ENCODE measurements around the gene PLA2G4B.
"Not testable (repeated sequence)": the region's sequence is repeated elsewhere in the genome, so short reads cannot be mapped to it uniquely, and the experiment has no call there.

The PLA2G4B gene

DNA sequence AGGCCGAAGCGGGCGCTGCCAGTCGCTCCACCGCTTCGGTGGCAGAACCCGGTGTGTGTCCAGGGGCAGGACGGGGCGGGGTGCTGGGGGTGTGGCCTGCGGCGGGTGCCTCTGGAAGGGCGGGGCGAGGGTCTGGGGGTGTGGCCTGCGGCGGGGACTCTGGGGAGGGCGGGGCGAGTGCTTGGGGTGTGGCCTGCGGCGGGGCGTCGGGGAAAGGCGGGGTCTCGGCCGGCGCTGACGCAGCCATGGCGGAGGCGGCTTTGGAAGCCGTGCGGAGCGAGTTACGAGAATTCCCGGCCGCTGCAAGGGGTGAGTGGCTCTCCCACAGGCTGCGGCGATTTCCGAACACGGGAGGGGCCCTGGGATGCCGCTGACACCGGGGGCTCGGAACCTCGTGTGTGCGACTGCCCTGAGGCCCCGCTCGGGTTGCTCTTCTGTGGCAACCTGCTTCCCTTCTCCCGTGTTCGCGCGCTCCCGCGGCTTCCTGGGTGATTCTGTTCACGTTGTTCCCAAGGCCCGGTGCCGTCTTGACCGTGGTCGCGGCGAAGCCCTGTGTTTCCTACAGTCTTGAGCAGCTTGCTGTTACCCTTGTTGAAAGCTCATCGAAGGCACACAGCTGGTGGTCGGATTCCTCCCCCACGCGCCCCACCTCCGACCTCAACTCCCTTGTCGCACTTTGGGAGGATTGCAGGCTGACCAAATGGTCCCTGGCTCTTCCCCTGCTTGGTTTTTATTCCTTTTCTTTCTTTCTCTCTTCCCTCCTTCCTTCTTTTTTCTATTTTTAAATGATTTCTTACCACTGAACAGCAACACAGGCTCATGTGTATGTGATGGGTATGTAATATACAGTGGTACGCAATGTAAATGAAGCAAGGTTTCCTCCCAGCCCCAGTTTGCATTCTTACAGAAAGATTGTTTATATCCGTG, 10.5 kb upstream of the PLA2G4B start, which contains the start of gene JMJD7:
TSS of gene JMJD7 (plus strand) at position 213 of the 927 bp plus-strand sequence. CDS start at position 246, 33 bp downstream.
- no peak for DNase-seq

DNA sequence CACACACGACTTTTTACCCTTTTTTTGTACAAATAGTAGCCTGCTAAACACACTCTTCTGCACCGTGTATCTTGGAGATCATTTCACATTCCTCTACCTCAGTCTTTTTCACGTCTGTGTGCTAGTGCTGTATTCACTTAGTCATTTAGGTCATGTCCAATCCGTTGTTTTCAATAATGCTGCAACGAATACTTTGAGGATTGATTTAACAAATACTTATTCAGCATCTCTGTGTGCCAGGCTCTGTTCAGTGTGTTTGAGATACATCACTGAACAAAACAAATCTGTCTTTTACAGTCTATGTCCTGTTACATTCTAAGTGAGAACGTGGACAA, 9.9 kb upstream of the PLA2G4B start:
- DNase-seq, result no peak

DNA sequence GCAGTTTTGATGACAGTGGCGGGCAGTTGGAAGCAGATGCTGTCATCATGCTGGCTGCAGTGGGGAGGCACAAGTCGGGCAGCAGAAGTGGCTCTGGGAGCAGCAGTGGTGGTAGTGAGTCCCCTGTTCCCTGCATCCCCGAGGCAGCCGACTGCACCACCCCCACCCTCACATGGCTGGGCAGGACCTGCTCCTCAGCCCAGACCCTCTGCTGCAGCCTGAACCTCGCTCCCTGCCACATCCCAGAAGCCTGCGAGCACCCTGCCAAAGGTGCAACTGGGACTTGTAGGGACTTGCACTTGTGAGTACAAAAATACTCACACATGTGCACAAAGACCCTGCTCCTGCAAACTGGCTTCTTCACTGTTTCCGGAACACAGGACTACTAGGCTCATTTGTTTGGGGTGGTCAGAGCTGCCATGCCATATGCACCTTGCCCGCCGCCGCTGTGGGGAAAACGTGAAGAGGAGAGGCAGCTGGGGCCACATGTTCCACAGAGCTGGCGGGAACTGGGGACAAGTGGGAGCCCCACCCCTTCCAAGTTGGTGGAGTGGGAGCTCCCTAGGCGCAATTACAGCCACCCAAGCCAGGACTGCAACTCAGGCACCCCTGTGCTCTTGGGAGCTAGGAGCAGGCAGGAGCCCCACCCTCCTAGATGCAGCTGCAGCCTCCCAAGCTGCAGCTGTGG, 8.5 kb upstream of the PLA2G4B start:
- DNase-seq, result no peak

DNA sequence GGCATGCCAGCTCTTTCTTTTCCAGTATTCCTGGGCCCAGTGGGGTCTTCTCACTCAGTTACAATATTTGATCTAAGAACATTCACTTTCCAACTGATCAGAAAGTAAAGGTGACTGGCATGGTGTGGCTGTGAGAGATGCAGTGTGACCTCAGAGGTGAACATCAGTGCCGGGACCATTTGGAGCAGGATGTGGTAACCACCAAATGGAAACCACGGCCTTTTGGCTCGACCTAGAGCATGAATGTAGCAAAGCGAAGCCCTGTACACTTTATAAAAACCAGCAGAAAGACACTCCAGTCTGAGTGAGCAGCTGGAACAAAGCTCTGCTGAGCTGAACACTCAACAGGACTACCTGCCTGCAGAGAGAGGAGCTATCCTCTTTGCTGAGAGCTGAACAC, 7.4 kb upstream of the PLA2G4B start:
- not testable (repeated sequence) for DNase-seq

DNA sequence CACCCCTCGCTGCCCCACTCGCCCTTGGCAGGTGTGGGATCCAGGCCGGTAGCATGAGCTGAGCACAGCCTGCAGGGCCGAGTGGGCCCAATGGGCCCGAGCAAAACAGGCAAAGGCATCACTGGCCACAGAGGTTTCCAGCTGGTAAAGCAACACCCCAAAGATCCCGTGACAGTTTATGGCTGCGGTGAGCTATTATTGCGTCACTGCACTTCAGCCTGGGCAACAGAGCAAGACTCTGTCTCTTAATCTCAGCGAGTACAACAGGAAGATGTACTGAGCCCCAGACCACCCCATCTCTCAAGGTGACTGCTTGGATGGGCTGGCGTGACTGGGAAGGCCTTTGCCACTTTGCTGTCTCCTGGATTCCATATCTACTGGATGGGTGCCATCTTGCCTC, 6.4 kb upstream of the PLA2G4B start:
- DNase-seq, result no peak

DNA sequence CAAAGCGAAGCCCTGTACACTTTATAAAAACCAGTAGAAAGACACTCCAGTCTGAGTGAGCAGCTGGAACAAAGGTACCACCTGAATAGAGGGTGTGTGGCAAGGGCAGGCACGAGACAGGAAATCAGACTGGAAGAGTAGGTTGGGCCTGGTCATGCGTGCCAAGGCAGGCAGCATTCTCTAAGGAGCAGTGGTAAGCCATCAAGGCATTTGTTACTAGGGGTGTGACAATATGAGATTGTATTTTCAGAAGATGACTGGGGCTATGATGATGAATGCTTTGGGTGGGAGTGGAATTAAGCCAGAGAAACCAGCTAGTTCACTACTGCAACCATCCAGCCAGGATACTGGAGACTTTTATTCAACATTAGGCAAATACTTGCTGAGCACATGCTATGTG, 5.8 kb upstream of the PLA2G4B start:
- DNase-seq, result no peak

DNA sequence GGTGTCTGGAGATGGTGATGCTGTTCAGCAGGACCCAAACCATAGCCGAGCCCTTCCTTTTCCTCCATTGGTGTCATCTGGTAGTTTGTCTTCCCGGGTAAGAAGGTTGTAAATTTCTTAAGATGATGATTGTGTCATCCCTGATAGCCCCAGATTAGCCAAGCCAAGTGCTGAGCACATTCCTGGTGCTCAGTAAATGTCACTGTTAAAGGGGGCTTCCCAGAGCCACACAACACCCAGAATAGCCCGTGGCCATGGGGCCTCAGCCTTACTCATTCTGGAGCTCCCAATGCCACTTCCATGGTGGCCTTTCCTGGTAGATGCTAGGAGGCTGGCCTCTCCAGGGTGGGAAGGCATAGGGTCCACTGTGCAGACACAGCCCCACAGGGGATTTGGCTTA, 4.6 kb upstream of the PLA2G4B start:
- DNase-seq, result no peak

DNA sequence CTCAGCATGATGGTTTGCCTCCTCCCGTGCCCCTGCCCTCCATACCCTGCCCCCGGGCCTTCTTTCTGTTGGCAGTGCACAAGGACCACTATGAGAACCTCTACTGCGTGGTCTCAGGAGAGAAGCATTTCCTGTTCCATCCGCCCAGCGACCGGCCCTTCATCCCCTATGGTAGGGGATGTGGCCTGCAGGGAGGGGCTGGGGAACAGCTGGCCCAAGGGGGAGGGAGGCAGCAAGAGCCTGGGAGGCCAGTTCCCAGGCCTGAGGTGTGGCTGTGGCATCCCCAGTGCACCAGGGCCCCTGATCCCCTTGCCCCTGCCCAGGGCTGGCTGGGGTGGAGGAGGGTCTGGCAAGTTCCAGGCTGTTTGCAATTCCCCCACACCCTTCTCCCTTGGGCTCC, 2.6 kb upstream of the PLA2G4B start:
- no peak for DNase-seq

DNA sequence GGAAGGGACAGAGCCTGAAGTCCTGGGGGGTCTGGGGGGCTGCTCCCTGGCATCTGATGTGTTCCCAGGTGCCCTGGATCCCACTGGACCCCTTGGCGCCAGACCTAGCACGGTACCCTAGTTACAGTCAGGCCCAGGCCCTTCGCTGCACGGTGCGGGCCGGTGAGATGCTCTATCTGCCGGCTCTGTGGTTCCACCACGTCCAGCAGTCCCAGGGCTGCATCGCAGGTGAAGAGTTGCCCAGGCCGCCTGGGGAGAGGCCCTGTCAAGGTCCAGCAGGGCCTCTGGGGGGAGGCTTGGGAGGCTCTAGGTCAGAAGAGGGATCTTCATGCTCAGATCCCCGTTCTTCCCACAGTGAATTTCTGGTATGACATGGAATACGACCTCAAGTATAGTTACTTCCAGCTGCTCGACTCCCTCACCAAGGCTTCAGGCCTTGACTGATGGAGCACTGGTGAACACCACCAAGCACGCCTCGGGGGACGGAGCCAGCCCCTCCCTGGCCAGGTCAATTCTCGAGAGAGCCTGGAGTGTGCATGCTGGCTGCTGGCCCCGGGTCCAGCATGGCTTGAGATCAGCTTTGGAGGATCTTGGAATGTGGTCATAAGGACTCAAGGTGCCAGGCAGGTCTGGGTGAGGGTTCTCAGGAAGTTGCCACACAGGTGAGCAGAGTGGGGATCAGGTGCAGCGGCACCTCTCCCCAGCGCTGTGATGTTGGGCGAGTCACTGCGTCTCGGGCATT, 1.8 kb upstream of the PLA2G4B start:
- DNase-seq, result no peak

DNA sequence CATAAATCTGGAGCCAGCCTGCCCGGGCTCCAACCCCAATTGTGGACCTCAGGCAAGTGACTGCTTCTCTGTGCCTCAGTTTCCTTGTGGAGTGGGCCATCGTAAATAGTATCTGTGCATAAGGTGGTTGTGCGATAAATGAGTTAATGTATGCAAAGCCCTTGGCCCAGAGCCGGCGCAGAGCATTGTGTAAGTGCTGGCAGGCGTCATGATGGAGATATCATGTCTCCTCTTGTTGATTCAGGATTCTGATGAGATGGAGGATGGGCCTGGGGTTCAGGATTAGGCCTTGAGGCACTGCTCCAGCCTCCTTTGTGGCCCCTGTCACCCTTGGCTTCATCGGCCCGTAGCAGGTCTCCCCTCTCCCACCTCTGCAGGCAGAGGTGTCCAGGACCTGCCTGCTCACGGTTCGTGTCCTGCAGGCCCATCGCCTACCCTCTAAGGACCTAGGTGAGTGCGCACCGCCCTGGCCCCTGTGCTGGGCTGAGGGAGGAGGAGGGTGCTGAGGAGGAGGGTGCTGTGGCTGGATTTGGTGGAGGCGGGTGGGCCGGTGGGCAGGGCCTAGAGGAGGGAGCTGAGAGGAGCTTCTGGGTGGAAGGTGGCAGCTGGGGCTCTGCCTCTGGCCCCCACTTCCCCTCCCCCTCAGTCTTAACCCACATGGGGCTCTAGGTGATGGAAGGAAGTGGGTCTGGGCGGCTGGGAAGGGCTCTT, 1.3 kb downstream of the PLA2G4B start:
- no peak for DNase-seq

DNA sequence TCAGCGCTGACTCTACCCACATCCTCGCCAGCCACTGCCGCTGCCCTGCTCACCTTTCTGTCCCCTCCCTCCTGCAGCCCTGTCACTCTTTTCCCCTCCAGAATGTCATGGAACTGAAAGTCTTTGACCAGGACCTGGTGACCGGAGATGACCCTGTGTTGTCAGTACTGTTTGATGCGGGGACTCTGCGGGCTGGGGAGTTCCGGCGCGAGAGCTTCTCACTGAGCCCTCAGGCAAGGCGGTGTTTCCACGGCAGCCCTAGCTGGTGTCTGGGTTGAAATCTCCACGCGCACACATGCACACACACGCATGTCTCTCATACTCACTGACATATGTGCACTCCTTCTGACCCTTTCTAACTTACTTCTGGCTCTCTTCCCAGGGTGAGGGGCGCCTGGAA, 2.0 kb downstream of the PLA2G4B start:
- DNase-seq, result no peak

DNA sequence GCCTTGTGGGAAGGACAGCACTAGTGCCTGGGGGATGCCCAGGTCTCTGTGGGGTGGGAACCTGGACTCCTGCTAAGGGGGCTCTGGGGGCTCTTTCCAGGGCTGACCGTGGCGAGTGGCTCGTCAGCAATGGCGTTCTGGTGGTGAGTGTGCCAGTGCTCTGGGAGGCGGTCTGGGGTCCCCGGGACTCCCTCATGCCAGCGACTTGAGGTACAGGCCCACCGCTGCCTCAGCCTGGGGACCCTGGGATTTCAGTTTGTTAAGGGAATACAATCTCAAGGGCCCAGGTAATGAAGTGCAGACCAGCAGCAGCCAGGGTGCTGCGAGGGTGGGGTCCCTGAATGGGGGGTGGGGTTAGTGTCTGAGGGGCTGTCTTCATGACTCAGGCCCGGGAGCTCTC, 2.5 kb downstream of the PLA2G4B start:
- no peak for DNase-seq

DNA sequence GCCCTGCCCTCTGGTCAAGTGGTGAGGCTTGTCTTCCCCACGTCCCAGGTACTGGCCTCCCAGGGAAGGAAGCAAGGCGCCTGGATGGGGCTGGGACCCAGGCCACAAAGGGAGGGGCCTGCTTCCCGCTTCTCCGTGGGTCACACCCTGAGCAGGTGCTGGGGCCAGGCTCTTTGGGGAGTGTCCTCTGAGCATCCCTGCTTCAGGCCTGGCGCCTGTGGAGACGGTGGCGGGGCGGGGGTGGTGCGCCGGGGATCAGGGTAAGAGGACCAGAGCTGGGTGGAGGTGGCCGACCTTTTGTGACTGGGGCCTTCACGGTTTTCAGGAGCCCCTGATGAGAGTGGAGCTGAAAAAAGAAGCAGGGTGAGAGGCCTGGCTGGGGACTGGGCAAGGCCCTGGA, 3.6 kb downstream of the PLA2G4B start:
- no peak for DNase-seq

DNA sequence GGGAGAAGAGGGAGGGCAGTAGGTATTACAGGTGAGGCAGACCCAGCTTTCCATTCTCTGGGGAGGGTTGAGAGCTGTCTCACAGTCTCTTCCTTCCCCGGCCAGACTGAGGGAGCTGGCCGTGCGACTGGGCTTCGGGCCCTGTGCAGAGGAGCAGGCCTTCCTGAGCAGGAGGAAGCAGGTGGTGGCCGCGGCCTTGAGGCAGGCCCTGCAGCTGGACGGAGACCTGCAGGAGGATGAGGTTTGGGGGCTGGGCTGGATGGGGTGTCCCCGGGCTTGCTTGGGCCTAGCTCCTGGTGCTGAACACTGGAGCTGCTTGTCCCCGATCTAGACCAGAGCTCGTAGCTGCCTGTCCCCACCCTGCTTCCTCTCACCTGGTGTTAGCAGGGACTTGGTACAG, 4.9 kb downstream of the PLA2G4B start:
- no peak for DNase-seq

DNA sequence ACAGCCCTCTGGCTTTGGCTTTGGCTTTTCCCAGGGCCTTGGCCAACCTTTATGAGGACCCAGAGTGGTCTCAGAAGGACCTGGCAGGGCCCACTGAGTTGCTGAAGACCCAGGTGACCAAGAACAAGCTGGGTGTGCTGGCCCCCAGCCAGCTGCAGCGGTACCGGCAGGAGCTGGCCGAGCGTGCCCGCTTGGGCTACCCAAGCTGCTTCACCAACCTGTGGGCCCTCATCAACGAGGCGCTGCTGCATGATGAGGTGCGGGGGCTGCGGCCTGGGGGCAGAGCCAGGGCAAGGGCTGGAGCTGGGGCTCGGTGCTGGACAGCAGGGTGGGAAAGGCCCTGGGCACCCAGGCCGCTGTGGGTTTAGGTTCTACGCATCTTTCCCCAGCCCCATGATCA, 6.2 kb downstream of the PLA2G4B start:
- DNase-seq, result no peak

DNA sequence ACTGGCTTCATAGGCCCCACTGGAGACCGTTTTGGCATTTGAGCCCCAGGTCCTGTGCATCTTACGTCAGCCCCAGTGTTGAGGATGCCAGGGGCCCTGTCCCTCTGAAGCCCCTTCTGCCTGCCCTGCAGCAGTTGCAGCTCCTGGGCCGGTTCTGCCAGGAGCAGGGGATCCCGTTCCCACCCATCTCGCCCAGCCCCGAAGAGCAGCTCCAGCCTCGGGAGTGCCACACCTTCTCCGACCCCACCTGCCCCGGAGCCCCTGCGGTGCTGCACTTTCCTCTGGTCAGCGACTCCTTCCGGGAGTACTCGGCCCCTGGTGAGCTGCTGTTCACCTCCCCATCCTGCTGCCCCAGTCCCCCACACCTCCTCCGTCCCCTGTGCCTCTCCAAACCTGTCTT, 8.6 kb downstream of the PLA2G4B start:
- no peak for DNase-seq

DNA sequence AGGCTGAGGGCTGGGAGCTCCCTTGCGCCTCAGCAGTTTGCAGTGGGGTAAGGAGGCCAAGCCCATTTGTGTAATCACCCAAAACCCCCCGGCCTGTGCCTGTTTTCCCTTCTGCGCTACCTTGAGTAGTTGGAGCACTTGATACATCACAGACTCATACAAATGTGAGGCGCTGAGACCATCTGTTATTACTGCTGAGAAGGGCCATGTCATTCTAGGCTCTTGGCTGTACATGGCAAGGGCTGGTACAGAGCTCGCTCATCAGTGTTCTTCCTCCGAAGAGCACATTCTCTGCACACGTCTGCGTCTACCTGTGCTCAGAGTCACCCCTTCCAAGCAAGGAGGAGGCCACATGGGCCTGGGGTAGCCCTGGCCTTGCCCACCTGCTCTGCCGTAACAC, 9.3 kb downstream of the PLA2G4B start:
- DNase-seq, result peak; percentile 17

DNA sequence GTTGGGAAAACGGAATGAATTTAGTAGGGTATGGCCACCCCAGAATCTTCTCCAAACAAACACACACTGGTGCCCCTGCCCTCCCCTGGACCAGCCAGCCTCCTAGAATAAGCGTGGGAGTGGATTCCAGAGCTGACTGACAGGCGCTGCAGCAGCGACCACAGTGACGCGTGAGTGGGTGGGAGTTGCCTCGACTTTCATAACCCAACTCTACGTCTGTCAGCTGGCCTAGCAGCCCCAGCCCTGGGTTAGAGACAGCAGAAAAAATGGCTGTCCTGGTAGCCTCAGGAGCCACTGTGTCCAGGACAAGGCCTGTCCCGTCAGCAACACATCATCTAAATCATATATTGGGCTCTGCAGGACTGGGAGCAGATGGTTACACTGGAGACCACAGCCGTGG, 10.0 kb downstream of the PLA2G4B start:
- DNase-seq, result no peak

DNA sequence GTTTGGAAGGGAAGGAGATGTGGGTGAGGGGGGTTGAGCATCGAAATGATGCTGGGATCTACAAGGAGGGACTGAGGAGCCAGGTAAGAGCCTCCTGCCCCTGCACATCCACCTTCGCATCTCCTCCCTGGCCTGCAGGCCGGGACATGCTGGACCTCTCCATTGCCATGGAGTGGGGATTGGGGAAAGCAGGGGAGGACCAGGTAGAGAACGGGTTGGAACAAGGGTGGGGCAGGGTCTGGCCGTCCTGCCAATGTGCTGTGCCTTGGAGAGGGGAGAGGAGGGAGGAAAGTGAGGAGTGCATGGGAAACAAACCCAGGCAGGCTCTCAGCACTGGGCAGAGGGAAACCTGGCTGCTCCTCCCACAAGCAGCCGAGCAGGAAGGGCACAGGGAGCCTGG, 10.6 kb downstream of the PLA2G4B start:
- DNase-seq, result no peak

DNA sequence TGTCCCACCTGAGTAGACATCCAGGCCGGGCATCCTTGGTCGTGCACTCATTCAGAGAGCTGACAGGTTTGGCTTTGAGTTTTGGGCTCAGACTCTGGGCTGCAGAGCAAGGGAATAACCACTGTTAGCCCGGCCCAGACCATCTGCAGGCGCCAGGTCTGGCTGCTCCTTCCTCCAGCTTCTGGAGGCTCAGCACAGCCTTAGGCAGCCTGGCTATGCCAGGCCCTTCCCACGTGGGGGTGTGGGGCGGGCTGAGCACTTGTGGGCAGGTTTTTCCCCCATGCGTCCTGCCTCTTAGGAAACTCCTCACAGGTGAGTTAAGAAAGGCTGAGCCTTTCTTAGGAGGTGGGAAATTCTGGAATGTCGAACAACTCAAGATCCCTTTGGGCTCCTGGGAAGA, 11.2 kb downstream of the PLA2G4B start:
- DNase-seq, result no peak

DNA sequence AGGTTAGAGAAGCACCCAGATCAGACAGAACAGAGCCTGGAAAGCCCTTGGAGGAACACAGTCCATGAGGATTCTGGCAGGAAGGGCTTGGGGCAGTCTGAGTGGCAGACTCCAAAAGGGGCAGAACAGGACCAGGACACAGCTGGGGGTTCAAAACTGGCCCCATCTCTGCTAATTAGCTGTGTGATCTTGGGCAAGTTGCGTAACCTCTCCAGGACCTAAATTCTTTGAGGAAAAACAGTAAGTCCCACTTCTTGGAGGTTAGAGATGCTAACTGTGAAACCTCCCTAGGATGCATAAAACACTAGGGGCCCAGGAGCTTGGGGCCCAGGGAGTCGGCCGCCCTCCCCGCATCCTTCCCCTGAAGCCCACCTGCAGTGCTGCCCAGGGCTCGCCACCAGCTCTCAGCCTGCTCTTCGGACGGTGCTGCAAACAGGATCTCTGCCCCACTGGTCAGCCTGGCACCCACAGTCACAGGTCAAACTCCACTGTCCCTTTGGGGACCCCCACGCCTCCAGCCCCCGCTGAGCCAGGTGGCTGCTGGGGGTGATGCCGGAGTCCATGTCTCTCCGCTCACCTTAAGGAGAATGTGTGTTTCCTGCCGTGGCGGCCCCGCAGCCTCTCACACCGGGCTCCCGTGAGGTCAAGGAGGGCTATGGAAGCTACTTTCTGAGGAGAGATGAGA, 12.0 kb downstream of the PLA2G4B start:
- DNase-seq, result no peak

DNA sequence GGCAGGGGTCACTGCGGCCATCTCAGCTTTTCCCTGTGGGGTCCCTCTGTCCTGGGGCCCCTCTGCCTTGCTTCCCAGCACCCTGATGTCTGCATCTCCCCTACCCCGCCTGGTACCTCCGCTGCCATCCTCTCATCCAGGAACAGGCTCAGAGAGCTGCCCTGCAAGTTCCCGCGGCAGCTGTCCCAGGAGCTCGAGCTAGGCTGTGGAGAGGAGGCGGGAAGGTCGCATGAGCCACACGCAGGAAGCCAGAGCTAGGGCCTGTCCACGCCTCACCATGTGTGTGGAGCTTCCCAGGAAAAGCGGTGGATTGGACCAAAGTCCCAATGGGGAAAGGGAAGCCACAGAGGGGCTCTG, 12.5 kb downstream of the PLA2G4B start:
- DNase-seq, result no peak
